WTC11 (cell line): ENCODE results near the gene RIPK3.

ENCODE experiments used
- ARID4B ChIP-seq: sonication (generic); formaldehyde crosslinking; IDR thresholded peaks from 2 replicates; pipeline ENCODE4 v1.8.0; 2023; ENCODE audit warnings: missing genetic modification reagents, mild to moderate bottlenecking, borderline replicate concordance
- ATF2 ChIP-seq: sonication (generic); formaldehyde crosslinking; IDR thresholded peaks from 2 replicates; pipeline ENCODE4 v1.8.1; 2022; ENCODE audit warnings: low read depth, missing genetic modification reagents, borderline replicate concordance
- CREB1 ChIP-seq: sonication (generic); formaldehyde crosslinking; IDR thresholded peaks from 2 replicates; pipeline ENCODE4 v1.8.0; 2023; ENCODE audit warnings: mild to moderate bottlenecking, missing genetic modification reagents
- CTCF ChIP-seq: fragments of 200-600 bp; IDR thresholded peaks from 2 replicates; pipeline ENCODE4 v1.8.0; 2022; ENCODE audit warnings: antibody characterized with exemption
- ETV6 ChIP-seq: sonication (generic); formaldehyde crosslinking; IDR thresholded peaks from 2 replicates; pipeline ENCODE4 v1.8.1; 2022; ENCODE audit warnings: mild to moderate bottlenecking, missing genetic modification reagents
- FOXP1 ChIP-seq: sonication (generic); formaldehyde crosslinking; IDR thresholded peaks from 2 replicates; pipeline ENCODE4 v1.8.0; 2022; ENCODE audit warnings: missing genetic modification reagents, mild to moderate bottlenecking, moderate library complexity, borderline replicate concordance
- JUN ChIP-seq: sonication (generic); formaldehyde crosslinking; IDR thresholded peaks from 2 replicates; pipeline ENCODE4 v1.8.0; 2023; ENCODE audit warnings: mild to moderate bottlenecking, missing genetic modification reagents
- KAT7 ChIP-seq: sonication (generic); formaldehyde crosslinking; IDR thresholded peaks from 2 replicates; pipeline ENCODE4 v1.8.1; 2023; ENCODE audit warnings: missing genetic modification reagents, mild to moderate bottlenecking, borderline replicate concordance
- MAX ChIP-seq: sonication (generic); formaldehyde crosslinking; IDR thresholded peaks from 2 replicates; pipeline ENCODE4 v1.8.0; 2022; ENCODE audit warnings: mild to moderate bottlenecking, missing genetic modification reagents
- NFYB ChIP-seq: sonication (generic); formaldehyde crosslinking; conservative IDR thresholded peaks from 2 replicates; pipeline ENCODE4 v1.8.0; 2022; ENCODE audit warnings: low read depth, missing genetic modification reagents
- SP1 ChIP-seq: sonication (generic); formaldehyde crosslinking; conservative IDR thresholded peaks from 2 replicates; pipeline ENCODE4 v1.8.1; 2022; ENCODE audit warnings: missing genetic modification reagents
- TP53 ChIP-seq: sonication (generic); formaldehyde crosslinking; IDR thresholded peaks from 2 replicates; pipeline ENCODE4 v1.8.1; 2023; ENCODE audit warnings: mild to moderate bottlenecking, missing genetic modification reagents
- ZBTB43 ChIP-seq: sonication (generic); formaldehyde crosslinking; IDR thresholded peaks from 2 replicates; pipeline ENCODE4 v1.8.1; 2023; ENCODE audit warnings: mild to moderate bottlenecking, missing genetic modification reagents
- ZNF396 ChIP-seq: fragments of 250-450 bp; sonication (Bioruptor Pico); IDR thresholded peaks from 2 replicates; pipeline ENCODE4 v1.8.0; 2021; ENCODE audit warnings: mild to moderate bottlenecking, moderate library complexity, borderline replicate concordance

GRCh38 chr14:24349742-24350141 lies 10.0 kb upstream of the RIPK3 start:
- TF ChIP-seq MAX (CRISPR knock-in tag) (no peak), ATF2 (CRISPR knock-in tag) (no peak), JUN (CRISPR knock-in tag) (no peak), FOXP1 (CRISPR knock-in tag) (no peak), CTCF (no peak), CREB1 (no peak), KAT7 (CRISPR knock-in tag) (no peak), SP1 (CRISPR knock-in tag) (no peak), ZBTB43 (CRISPR knock-in tag) (no peak), TP53 (CRISPR knock-in tag) (no peak), ZNF396 (CRISPR knock-in tag) (no peak), ARID4B (no peak), ETV6 (CRISPR knock-in tag) (no peak), NFYB (CRISPR knock-in tag) (no peak)
